Breast epithelium (tissue), 3 donors: ENCODE data around the gene CRYBB3.

Experiments
- POLR2A ChIP-seq: fragments of 450-650 bp; IDR thresholded peaks from one replicate; pipeline ENCODE4 v1.6.1; 2016; ENCODE audit warnings: antibody characterized with exemption, mild to moderate bottlenecking, moderate library complexity
- TF ChIP-seq, protein P1 (sequence below), 3 donors: fragments of 450-650 bp; IDR thresholded peaks; one replicate each; pipeline ENCODE4 v1.5.1; 2016 to 2017; ENCODE audit warnings: antibody characterized with exemption in 3 of 3, mild to moderate bottlenecking in 3 of 3, moderate library complexity in 3 of 3

DNA sequence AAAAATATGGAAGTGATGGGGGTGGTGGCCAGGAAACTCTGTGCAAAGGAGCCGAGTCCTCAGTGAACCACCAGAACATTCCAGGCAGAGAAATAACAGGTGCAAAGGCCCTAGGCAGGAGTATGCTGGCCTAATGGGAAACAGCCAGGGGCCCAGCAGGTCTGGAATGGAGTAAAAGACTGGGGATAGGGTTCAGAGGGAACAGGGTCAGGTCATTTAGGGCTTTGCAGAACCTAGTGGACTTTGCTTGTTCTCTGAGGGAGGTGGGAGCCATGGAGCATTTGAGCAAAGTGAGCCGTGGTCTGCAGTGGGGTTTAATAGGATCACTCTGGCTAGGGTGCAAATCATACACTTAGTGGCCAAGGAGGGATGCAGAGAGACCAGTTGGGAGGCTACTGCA, 8.7 kb downstream of the CRYBB3 start:
- TF ChIP-seq, protein P1, sequence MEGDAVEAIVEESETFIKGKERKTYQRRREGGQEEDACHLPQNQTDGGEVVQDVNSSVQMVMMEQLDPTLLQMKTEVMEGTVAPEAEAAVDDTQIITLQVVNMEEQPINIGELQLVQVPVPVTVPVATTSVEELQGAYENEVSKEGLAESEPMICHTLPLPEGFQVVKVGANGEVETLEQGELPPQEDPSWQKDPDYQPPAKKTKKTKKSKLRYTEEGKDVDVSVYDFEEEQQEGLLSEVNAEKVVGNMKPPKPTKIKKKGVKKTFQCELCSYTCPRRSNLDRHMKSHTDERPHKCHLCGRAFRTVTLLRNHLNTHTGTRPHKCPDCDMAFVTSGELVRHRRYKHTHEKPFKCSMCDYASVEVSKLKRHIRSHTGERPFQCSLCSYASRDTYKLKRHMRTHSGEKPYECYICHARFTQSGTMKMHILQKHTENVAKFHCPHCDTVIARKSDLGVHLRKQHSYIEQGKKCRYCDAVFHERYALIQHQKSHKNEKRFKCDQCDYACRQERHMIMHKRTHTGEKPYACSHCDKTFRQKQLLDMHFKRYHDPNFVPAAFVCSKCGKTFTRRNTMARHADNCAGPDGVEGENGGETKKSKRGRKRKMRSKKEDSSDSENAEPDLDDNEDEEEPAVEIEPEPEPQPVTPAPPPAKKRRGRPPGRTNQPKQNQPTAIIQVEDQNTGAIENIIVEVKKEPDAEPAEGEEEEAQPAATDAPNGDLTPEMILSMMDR (IDR thresholded peaks at IDR 0.05), result no peak
- TF ChIP-seq POLR2A, result no peak
